Calu3 (cell line): Measurements from ENCODE around the gene CFAP69. TPM values are rescaled to one million over a fixed set of nuclear protein-coding genes. Genes with fewer than 3 reads are reported as not detected.

Experiments
- BruUV-seq: library from RNA; stranded (reverse); fragments of 400-500 nt; replicated peaks from 2 replicates; lab custom pipeline; 2021; lab: Mats Ljungman, UMichigan
- CTCF ChIA-PET: fragments of 300-600 bp; sonication (Branson Sonifier 250); formaldehyde crosslinking; loops from one replicate; lab custom pipeline; 2022; ENCODE audit warnings: antibody characterized with exemption; lab: Charles Lee
- DNase-seq: peaks from one replicate; pipeline ENCODE4 v3.0.0; 2022
- H3K27ac Mint-ChIP-seq: one replicate; pipeline ENCODE4 v1.8.0; 2022; ENCODE audit warnings: mixed read lengths; ENCODE audit not compliant: unreplicated experiment
- H3K27me3 Mint-ChIP-seq: one replicate; pipeline ENCODE4 v1.8.0; 2022; ENCODE audit warnings: mixed read lengths; ENCODE audit not compliant: unreplicated experiment
- H3K36me3 Mint-ChIP-seq: one replicate; pipeline ENCODE4 v1.8.0; 2022; ENCODE audit warnings: mild to moderate bottlenecking, moderate library complexity, mixed read lengths; ENCODE audit not compliant: insufficient read depth, unreplicated experiment
- H3K4me1 Mint-ChIP-seq: one replicate; pipeline ENCODE4 v1.8.0; 2022; ENCODE audit warnings: mild to moderate bottlenecking, low read depth, mixed read lengths; ENCODE audit not compliant: unreplicated experiment
- H3K4me3 Mint-ChIP-seq: one replicate; pipeline ENCODE4 v1.8.0; 2022; ENCODE audit warnings: mild to moderate bottlenecking, low read depth, moderate library complexity, mixed read lengths; ENCODE audit not compliant: unreplicated experiment
- H3K9me3 Mint-ChIP-seq: one replicate; pipeline ENCODE4 v1.8.0; 2022; ENCODE audit warnings: low read depth, mixed read lengths; ENCODE audit not compliant: unreplicated experiment
- intact Hi-C: fragments of 100-400 bp; cut with micrococcal nuclease; formaldehyde crosslinking; loops from one replicate; pipeline ENCODE4 v1.10.0; 2022; ENCODE audit not compliant: unreplicated experiment
- total RNA-seq: library from RNA; stranded (reverse); gene quantifications from 2 replicates; pipeline ENCODE4 v1.2.3, GENCODE V29; 2022
- TF ChIP-seq, protein P1 (sequence below): fragments of 200-600 bp; IDR thresholded peaks from one replicate; pipeline ENCODE4 v1.8.0; 2022; ENCODE audit warnings: antibody characterized with exemption; ENCODE audit not compliant: unreplicated experiment

CFAP69 gene
- total RNA-seq, 1 experiment from 2014 or later: 3.4 TPM

DNA sequence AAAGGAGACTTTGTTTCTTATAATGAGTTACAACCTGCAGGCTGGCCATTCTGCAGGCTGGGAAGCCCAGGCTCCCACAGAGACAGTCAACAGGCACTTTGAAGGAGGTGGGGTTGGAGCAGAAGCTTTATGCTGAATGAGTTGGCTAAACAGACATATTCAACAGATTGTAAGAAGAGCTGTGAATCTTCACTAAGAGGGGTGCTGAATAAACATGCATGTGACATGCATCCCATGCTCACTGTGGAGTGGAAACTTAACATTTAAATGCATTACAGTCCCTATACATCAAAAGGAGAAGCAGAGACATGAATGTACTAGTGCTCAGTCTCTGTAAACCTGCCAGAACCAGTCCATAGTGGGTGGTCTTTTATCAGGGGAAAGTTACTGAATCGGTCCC, 1.4 kb upstream of the CFAP69 start:
- Mint-ChIP-seq H3K27ac (no peak overlapping the region), H3K27me3 (no peaks in the 10 kb centered on the region), H3K4me1 (peaks cover 36% of the 10 kb centered on the region), H3K4me3 (peak overlapping the region; percentile 92), H3K36me3 (peaks cover 48% of the 10 kb centered on the region), H3K9me3 (no peaks in the 10 kb centered on the region)
- intact Hi-C loops: no loop called here
- BruUV-seq: no TSS peak
- TF ChIP-seq, protein P1, sequence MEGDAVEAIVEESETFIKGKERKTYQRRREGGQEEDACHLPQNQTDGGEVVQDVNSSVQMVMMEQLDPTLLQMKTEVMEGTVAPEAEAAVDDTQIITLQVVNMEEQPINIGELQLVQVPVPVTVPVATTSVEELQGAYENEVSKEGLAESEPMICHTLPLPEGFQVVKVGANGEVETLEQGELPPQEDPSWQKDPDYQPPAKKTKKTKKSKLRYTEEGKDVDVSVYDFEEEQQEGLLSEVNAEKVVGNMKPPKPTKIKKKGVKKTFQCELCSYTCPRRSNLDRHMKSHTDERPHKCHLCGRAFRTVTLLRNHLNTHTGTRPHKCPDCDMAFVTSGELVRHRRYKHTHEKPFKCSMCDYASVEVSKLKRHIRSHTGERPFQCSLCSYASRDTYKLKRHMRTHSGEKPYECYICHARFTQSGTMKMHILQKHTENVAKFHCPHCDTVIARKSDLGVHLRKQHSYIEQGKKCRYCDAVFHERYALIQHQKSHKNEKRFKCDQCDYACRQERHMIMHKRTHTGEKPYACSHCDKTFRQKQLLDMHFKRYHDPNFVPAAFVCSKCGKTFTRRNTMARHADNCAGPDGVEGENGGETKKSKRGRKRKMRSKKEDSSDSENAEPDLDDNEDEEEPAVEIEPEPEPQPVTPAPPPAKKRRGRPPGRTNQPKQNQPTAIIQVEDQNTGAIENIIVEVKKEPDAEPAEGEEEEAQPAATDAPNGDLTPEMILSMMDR: no peak
- no peak for DNase-seq
- CTCF ChIA-PET: interaction anchor here (1.3 kb wide), 1 partner anchor 32 kb away, joined by 3 read pairs; the partner anchor contains the start of gene STEAP2

- DNase-seq: no peak
- Mint-ChIP-seq H3K4me3 (peak overlapping the region; percentile 92), H3K9me3 (no peaks in the 10 kb centered on the region), H3K36me3 (peaks cover 41% of the 10 kb centered on the region), H3K4me1 (peaks cover 28% of the 10 kb centered on the region), H3K27ac (peak overlapping the region; percentile 88), H3K27me3 (no peaks in the 10 kb centered on the region)
- CTCF ChIA-PET: interaction anchor here (0.7 to 1.3 kb wide), 2 partner anchors 18 to 33 kb away, joined by 3 to 4 read pairs; partner anchors contain the start of gene STEAP2
- intact Hi-C loops: no loop called here
- BruUV-seq: no TSS peak
- TF ChIP-seq, protein P1: no peak
Observed at GRCh38 chr7:90244565-90244908, 437 bp upstream of the CFAP69 start.

GRCh38 chr7:90246171-90246570, 1.2 kb downstream of the CFAP69 start:
- BruUV-seq: no TSS peak
- Mint-ChIP-seq H3K27ac (peak overlapping the region; percentile 88), H3K4me1 (peaks cover 35% of the 10 kb centered on the region), H3K4me3 (peak overlapping the region; percentile 92), H3K9me3 (no peaks in the 10 kb centered on the region), H3K27me3 (no peaks in the 10 kb centered on the region), H3K36me3 (peaks cover 41% of the 10 kb centered on the region)
- DNase-seq: no peak
- intact Hi-C loops: no loop called here
- TF ChIP-seq, protein P1: no peak
- CTCF ChIA-PET: interaction anchor here (0.7 kb wide), 1 partner anchor 8 kb away, joined by 3 read pairs; no protein-coding TSS in a partner anchor

GRCh38 chr7:90248706-90249105, 3.7 kb downstream of the CFAP69 start:
- intact Hi-C loops: no loop called here
- Mint-ChIP-seq H3K27ac (no peak overlapping the region), H3K4me3 (no peak overlapping the region), H3K36me3 (peaks cover 27% of the 10 kb centered on the region), H3K9me3 (no peaks in the 10 kb centered on the region), H3K4me1 (peaks cover 20% of the 10 kb centered on the region), H3K27me3 (no peaks in the 10 kb centered on the region)
- no peak for DNase-seq
- TF ChIP-seq, protein P1: no peak
- BruUV-seq: no TSS peak
- CTCF ChIA-PET: no interaction called here
